HG03064 (cell line): ENCODE measurements around the gene RFNG.

ENCODE experiments used
- ATAC-seq: cut with Tn5 transposase; IDR thresholded peaks from one replicate; pipeline ENCODE4 v1.9.1; 2021; ENCODE audit warnings: low read depth; ENCODE audit not compliant: unreplicated experiment

Gene RFNG

GRCh38 chr17:82060001-82060380 is 8.4 kb upstream of the RFNG start:
- ATAC-seq = no peak

- ATAC-seq = no peak
Measured at GRCh38 chr17:82059272-82060000, 7.8 kb upstream of the RFNG start.

GRCh38 chr17:82058855-82059249 is 7.2 kb upstream of the RFNG start:
- ATAC-seq = no peak

- no peak for ATAC-seq
Measured at GRCh38 chr17:82058230-82058854, 6.7 kb upstream of the RFNG start.

GRCh38 chr17:82056729-82057621 is 5.4 kb upstream of the RFNG start:
- ATAC-seq = no peak

GRCh38 chr17:82055965-82056728 is 4.5 kb upstream of the RFNG start:
- no peak for ATAC-seq

- ATAC-seq = no peak
Measured at GRCh38 chr17:82055023-82055964, 3.7 kb upstream of the RFNG start.

GRCh38 chr17:82054351-82055022 is 2.9 kb upstream of the RFNG start:
- ATAC-seq = no peak

GRCh38 chr17:82053556-82054263 is 2.1 kb upstream of the RFNG start:
- ATAC-seq = no peak

- ATAC-seq = no peak
Measured at GRCh38 chr17:82053130-82053529, 1.5 kb upstream of the RFNG start.

- no peak for ATAC-seq
Measured at GRCh38 chr17:82052638-82053059, 1.0 kb upstream of the RFNG start.

GRCh38 chr17:82050761-82051641 is 610 bp downstream of the RFNG start:
- ATAC-seq = no peak

- ATAC-seq = no peak
Measured at GRCh38 chr17:82050152-82050760, 1.4 kb downstream of the RFNG start.

- no peak for ATAC-seq
Measured at GRCh38 chr17:82049521-82049971, 2.1 kb downstream of the RFNG start.

- no peak for ATAC-seq
Measured at GRCh38 chr17:82049106-82049505, 2.5 kb downstream of the RFNG start.

GRCh38 chr17:82048571-82048971 is 3.0 kb downstream of the RFNG start:
- no peak for ATAC-seq
